HG03097 (cell line): Measurements from ENCODE around the gene CALM1.

Experiments used
- ATAC-seq: cut with Tn5 transposase; IDR thresholded peaks from one replicate; pipeline ENCODE4 v1.9.1; 2021; ENCODE audit not compliant: unreplicated experiment, low FRiP score

The CALM1 gene

GRCh38 chr14:90407230-90407629 is 10.4 kb downstream of the CALM1 start:
- ATAC-seq: no peak

- no peak for ATAC-seq
Observed at GRCh38 chr14:90408713-90409112, 11.9 kb downstream of the CALM1 start.

GRCh38 chr14:90409209-90409730 is 12.4 kb downstream of the CALM1 start:
- ATAC-seq: no peak

- ATAC-seq: no peak
Observed at GRCh38 chr14:90412058-90412457, 15.2 kb downstream of the CALM1 start.

GRCh38 chr14:90416720-90417119 is 19.9 kb downstream of the CALM1 start:
- ATAC-seq: no peak

- no peak for ATAC-seq
Observed at GRCh38 chr14:90418053-90418452, 21.2 kb downstream of the CALM1 start.

- ATAC-seq: no peak
Observed at GRCh38 chr14:90419200-90419599, 22.4 kb downstream of the CALM1 start.

GRCh38 chr14:90421001-90421631 is 24.3 kb downstream of the CALM1 start:
- ATAC-seq: no peak

- no peak for ATAC-seq
Observed at GRCh38 chr14:90421632-90422020, 24.8 kb downstream of the CALM1 start.

GRCh38 chr14:90423166-90423565 is 26.3 kb downstream of the CALM1 start:
- ATAC-seq: no peak

GRCh38 chr14:90424075-90424474 is 27.2 kb downstream of the CALM1 start:
- ATAC-seq: no peak

- ATAC-seq: no peak
Observed at GRCh38 chr14:90424686-90425372, 28.0 kb downstream of the CALM1 start.

GRCh38 chr14:90425373-90425879 is 28.6 kb downstream of the CALM1 start:
- ATAC-seq: no peak

GRCh38 chr14:90426031-90426540 is 29.3 kb downstream of the CALM1 start:
- ATAC-seq: no peak

GRCh38 chr14:90426663-90427062 is 29.8 kb downstream of the CALM1 start:
- no peak for ATAC-seq

- no peak for ATAC-seq
Observed at GRCh38 chr14:90427848-90428426, 31.1 kb downstream of the CALM1 start.

GRCh38 chr14:90428676-90429075 is 31.8 kb downstream of the CALM1 start:
- no peak for ATAC-seq

GRCh38 chr14:90429236-90429635 is 32.4 kb downstream of the CALM1 start:
- no peak for ATAC-seq

GRCh38 chr14:90429754-90430153 is 32.9 kb downstream of the CALM1 start:
- ATAC-seq: no peak

GRCh38 chr14:90434370-90435020 is 37.7 kb downstream of the CALM1 start:
- no peak for ATAC-seq

GRCh38 chr14:90438841-90439240 is 42.0 kb downstream of the CALM1 start:
- ATAC-seq: no peak
